ENCODE data around the gene GGN.

Gene GGN

GRCh38 chr19:38362076-38362945 is 25.5 kb downstream of the GGN start:
- Histone ChIP-seq H3K27me3 (ENCODE audit: control insufficient read depth in 3 of 3, insufficient read depth in 3 of 3, low read depth in 1 of 3, low read length in 3 of 3) (peaks cover 0 to 39% (median 22%) of the 10 kb centered on the region in 3 experiments), H2AK5ac (ENCODE audit: low read depth, low read length) (no peak overlapping the region), H3K79me1 (ENCODE audit: low read depth, low read length) (no peaks in the 10 kb centered on the region), H3K14ac (ENCODE audit: low read length) (no peak overlapping the region), H4K8ac (ENCODE audit: low read depth, low read length) (no peak overlapping the region), H3K4me2 (ENCODE audit: insufficient read depth, low read length, poor library complexity, severe bottlenecking) (peak overlapping the region; percentile 97), H2AFZ (ENCODE audit: low read length) (peak overlapping the region; percentile 98), H3K9ac (ENCODE audit: low read depth, low read length, poor library complexity) (peak overlapping the region; percentile 81), H3K4me3 (ENCODE audit: low read length in 2 of 2) (peak overlapping the region; percentile 51 to 88), H2BK12ac (ENCODE audit: low read length) (no peak overlapping the region), H3K9me3 (replicated peaks in 1 of 2; ENCODE audit: control insufficient read depth in 2 of 2, insufficient read depth in 1 of 2, low read depth in 1 of 2, low read length in 2 of 2) (peaks cover 3 to 4% of the 10 kb centered on the region in 2 donors), H2BK15ac (ENCODE audit: low read length) (no peak overlapping the region), H3K18ac (ENCODE audit: low read length) (peak overlapping the region; percentile 96), H3K4ac (ENCODE audit: low read length) (no peak overlapping the region), H3K4me1 (ENCODE audit: control insufficient read depth in 2 of 2, insufficient read depth in 1 of 2, low read depth in 1 of 2, low read length in 2 of 2) (peaks cover 4% of the 10 kb centered on the region in 2 donors), H4K91ac (ENCODE audit: low read depth, low read length, poor library complexity) (no peak overlapping the region), H3K23ac (ENCODE audit: low read depth, low read length, poor library complexity) (peak overlapping the region; percentile 93), H3K36me3 (replicated peaks in 1 of 2; ENCODE audit: control insufficient read depth in 2 of 2, insufficient read depth in 2 of 2, low read length in 2 of 2) (no peaks in the 10 kb centered on the region), H2BK5ac (ENCODE audit: low read length) (peak overlapping the region; percentile 19), H3K27ac (replicated peaks; ENCODE audit: low read length) (peak overlapping the region; percentile 78), H2BK120ac (ENCODE audit: low read depth, low read length) (no peak overlapping the region)
- peak; percentile 77 for DNase-seq (ENCODE audit: low spot score)
- WGBS, 2 donors (ENCODE audit: extremely low coverage in 2 of 2, insufficient read length in 2 of 2, insufficient replicate concordance in 1 of 2): no CpG with 5 or more reads among the region's 68 CpGs

GRCh38 chr19:38361633-38362075 is 26.2 kb downstream of the GGN start:
- peak overlapping the region; percentile 98 for H2AFZ ChIP-seq (ENCODE audit: low read length)
- peak overlapping the region; percentile 69 for H2AK5ac ChIP-seq (ENCODE audit: low read depth, low read length)
- no peak overlapping the region for H4K8ac ChIP-seq (ENCODE audit: low read depth, low read length)
- no peak overlapping the region for H3K27ac ChIP-seq (replicated peaks; ENCODE audit: low read length)
- no peaks in the 10 kb centered on the region for H3K79me1 ChIP-seq (ENCODE audit: low read depth, low read length)
- no CpG with 5 or more reads among the region's 37 CpGs for WGBS, 2 donors (ENCODE audit: extremely low coverage in 2 of 2, insufficient read length in 2 of 2, insufficient replicate concordance in 1 of 2)
- peaks cover 4% of the 10 kb centered on the region in 2 donors for H3K4me1 ChIP-seq (ENCODE audit: control insufficient read depth in 2 of 2, insufficient read depth in 1 of 2, low read depth in 1 of 2, low read length in 2 of 2)
- peak overlapping the region; percentile 51 to 88 for H3K4me3 ChIP-seq (ENCODE audit: low read length in 2 of 2)
- peak overlapping the region; percentile 93 for H3K23ac ChIP-seq (ENCODE audit: low read depth, low read length, poor library complexity)
- no peak overlapping the region for H2BK120ac ChIP-seq (ENCODE audit: low read depth, low read length)
- no peak overlapping the region for H2BK5ac ChIP-seq (ENCODE audit: low read length)
- peaks cover 0 to 43% (median 22%) of the 10 kb centered on the region in 3 experiments for H3K27me3 ChIP-seq (ENCODE audit: control insufficient read depth in 3 of 3, insufficient read depth in 3 of 3, low read depth in 1 of 3, low read length in 3 of 3)
- H3K4me2 ChIP-seq (ENCODE audit: insufficient read depth, low read length, poor library complexity, severe bottlenecking): peak overlapping the region; percentile 97
- peaks cover 3 to 4% of the 10 kb centered on the region in 2 donors for H3K9me3 ChIP-seq (replicated peaks in 1 of 2; ENCODE audit: control insufficient read depth in 2 of 2, insufficient read depth in 1 of 2, low read depth in 1 of 2, low read length in 2 of 2)
- peak overlapping the region; percentile 88 for H3K18ac ChIP-seq (ENCODE audit: low read length)
- peak overlapping the region; percentile 77 for H3K9ac ChIP-seq (ENCODE audit: low read depth, low read length, poor library complexity)
- peak; percentile 88 for DNase-seq (ENCODE audit: low spot score)
- H2BK15ac ChIP-seq (ENCODE audit: low read length): no peak overlapping the region
- no peak overlapping the region for H4K91ac ChIP-seq (ENCODE audit: low read depth, low read length, poor library complexity)
- peak overlapping the region; percentile 23 for H3K4ac ChIP-seq (ENCODE audit: low read length)
- peak overlapping the region; percentile 75 for H3K14ac ChIP-seq (ENCODE audit: low read length)
- H3K36me3 ChIP-seq (replicated peaks in 1 of 2; ENCODE audit: control insufficient read depth in 2 of 2, insufficient read depth in 2 of 2, low read length in 2 of 2): no peaks in the 10 kb centered on the region
- peak overlapping the region; percentile 7 for H2BK12ac ChIP-seq (ENCODE audit: low read length)

DNA sequence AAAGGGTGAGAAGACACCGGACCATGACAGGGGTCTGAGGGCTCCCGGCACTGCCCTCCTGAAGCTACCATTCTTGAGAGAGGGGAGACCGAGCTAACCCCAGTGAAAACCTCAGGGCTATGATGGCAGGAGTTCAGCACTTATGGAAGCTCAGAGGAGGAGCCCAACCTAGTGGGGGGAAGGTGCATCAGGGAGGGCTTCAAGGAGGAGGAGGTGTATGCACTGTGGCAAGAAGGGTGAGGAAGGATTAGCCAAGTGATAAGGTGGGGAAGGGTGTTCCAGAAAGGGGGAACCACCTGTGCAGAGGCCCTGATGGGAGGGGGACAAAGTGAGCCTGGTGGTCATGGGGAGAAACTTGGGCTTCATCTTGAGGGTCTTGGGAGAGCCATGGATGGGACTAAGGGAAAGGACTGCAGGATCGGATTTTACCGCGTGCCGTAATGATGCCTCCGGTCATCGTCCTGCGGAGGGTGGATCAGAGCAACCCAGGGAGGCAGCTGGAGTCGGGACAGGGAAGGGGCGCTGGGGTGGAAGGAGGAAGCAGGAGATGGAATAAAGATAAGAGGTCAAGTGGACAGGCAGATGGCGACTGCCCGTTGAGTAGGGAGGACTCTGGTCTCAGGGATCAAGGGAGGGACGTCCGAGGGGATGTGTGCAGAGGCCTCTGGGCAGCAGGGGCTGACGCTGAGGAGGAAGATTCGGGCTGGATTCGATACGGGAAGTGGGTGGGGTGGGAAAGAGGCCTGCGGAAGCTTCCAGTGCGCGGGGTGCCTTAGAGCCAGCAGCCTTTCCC is 26.8 kb downstream of the GGN start:
- no peaks in the 10 kb centered on the region for H3K36me3 ChIP-seq (replicated peaks in 1 of 2; ENCODE audit: control insufficient read depth in 2 of 2, insufficient read depth in 2 of 2, low read length in 2 of 2)
- H3K18ac ChIP-seq (ENCODE audit: low read length): peak overlapping the region; percentile 88
- WGBS, 2 donors (ENCODE audit: extremely low coverage in 2 of 2, insufficient read length in 2 of 2, insufficient replicate concordance in 1 of 2): no CpG with 5 or more reads among the region's 23 CpGs
- peak overlapping the region; percentile 93 for H3K23ac ChIP-seq (ENCODE audit: low read depth, low read length, poor library complexity)
- H3K4me3 ChIP-seq (ENCODE audit: low read length in 2 of 2): peak overlapping the region; percentile 51 to 80
- peaks cover 4% of the 10 kb centered on the region in 2 donors for H3K4me1 ChIP-seq (ENCODE audit: control insufficient read depth in 2 of 2, insufficient read depth in 1 of 2, low read depth in 1 of 2, low read length in 2 of 2)
- peaks cover 3 to 4% of the 10 kb centered on the region in 2 donors for H3K9me3 ChIP-seq (replicated peaks in 1 of 2; ENCODE audit: control insufficient read depth in 2 of 2, insufficient read depth in 1 of 2, low read depth in 1 of 2, low read length in 2 of 2)
- no peak overlapping the region for H4K91ac ChIP-seq (ENCODE audit: low read depth, low read length, poor library complexity)
- H3K9ac ChIP-seq (ENCODE audit: low read depth, low read length, poor library complexity): peak overlapping the region; percentile 77
- peak overlapping the region; percentile 69 for H2AK5ac ChIP-seq (ENCODE audit: low read depth, low read length)
- peak overlapping the region; percentile 7 for H2BK12ac ChIP-seq (ENCODE audit: low read length)
- peak overlapping the region; percentile 98 for H2AFZ ChIP-seq (ENCODE audit: low read length)
- no peak overlapping the region for H4K8ac ChIP-seq (ENCODE audit: low read depth, low read length)
- no peak overlapping the region for H2BK15ac ChIP-seq (ENCODE audit: low read length)
- no peak overlapping the region for H3K27ac ChIP-seq (replicated peaks; ENCODE audit: low read length)
- no peak overlapping the region for H2BK120ac ChIP-seq (ENCODE audit: low read depth, low read length)
- H3K14ac ChIP-seq (ENCODE audit: low read length): peak overlapping the region; percentile 75
- no peaks in the 10 kb centered on the region for H3K79me1 ChIP-seq (ENCODE audit: low read depth, low read length)
- no peak overlapping the region for H3K4ac ChIP-seq (ENCODE audit: low read length)
- no peak overlapping the region for H2BK5ac ChIP-seq (ENCODE audit: low read length)
- H3K27me3 ChIP-seq (ENCODE audit: control insufficient read depth in 3 of 3, insufficient read depth in 3 of 3, low read depth in 1 of 3, low read length in 3 of 3): peaks cover 0 to 49% (median 25%) of the 10 kb centered on the region in 3 experiments
- H3K4me2 ChIP-seq (ENCODE audit: insufficient read depth, low read length, poor library complexity, severe bottlenecking): peak overlapping the region; percentile 97
- no peak for DNase-seq (ENCODE audit: low spot score)
